HG03045 (cell line): ENCODE data around the gene NUDT19.
"Not testable (repeated sequence)": the region's sequence is repeated elsewhere in the genome, so short reads cannot be mapped to it uniquely, and the experiment has no call there.

ENCODE experiments used
- ATAC-seq: cut with Tn5 transposase; IDR thresholded peaks from one replicate; pipeline ENCODE4 v1.9.1; 2021; ENCODE audit warnings: mild to moderate bottlenecking, moderate library complexity; ENCODE audit not compliant: unreplicated experiment

The NUDT19 gene

GRCh38 chr19:32691291-32691951 lies at the start of gene NUDT19:
Gene NUDT19, plus strand, starts transcription at chr19:32691821. Its CDS starts 140 bp downstream, at chr19:32691961.
- ATAC-seq, result peak; percentile 93

GRCh38 chr19:32642771-32643170 lies 48.9 kb upstream of the NUDT19 start:
- ATAC-seq, result no peak

- no peak for ATAC-seq
Measured at GRCh38 chr19:32646556-32646955, 45.1 kb upstream of the NUDT19 start.

GRCh38 chr19:32647361-32647760 lies 44.3 kb upstream of the NUDT19 start:
- no peak for ATAC-seq

GRCh38 chr19:32649751-32650150 lies 41.9 kb upstream of the NUDT19 start:
- no peak for ATAC-seq

- ATAC-seq, result no peak
Measured at GRCh38 chr19:32650671-32651070, 41.0 kb upstream of the NUDT19 start.

GRCh38 chr19:32651729-32652140 lies 39.9 kb upstream of the NUDT19 start:
- no peak for ATAC-seq

GRCh38 chr19:32652331-32652730 lies 39.3 kb upstream of the NUDT19 start:
- ATAC-seq, result not testable (repeated sequence)

- no peak for ATAC-seq
Measured at GRCh38 chr19:32652894-32653598, 38.6 kb upstream of the NUDT19 start.

- ATAC-seq, result no peak
Measured at GRCh38 chr19:32653599-32653915, 38.1 kb upstream of the NUDT19 start.

GRCh38 chr19:32656379-32656778 lies 35.2 kb upstream of the NUDT19 start:
- not testable (repeated sequence) for ATAC-seq

GRCh38 chr19:32658075-32658474 lies 33.5 kb upstream of the NUDT19 start:
- ATAC-seq, result no peak

- ATAC-seq, result no peak
Measured at GRCh38 chr19:32658527-32658926, 33.1 kb upstream of the NUDT19 start.

GRCh38 chr19:32661318-32661717 lies 30.3 kb upstream of the NUDT19 start:
- no peak for ATAC-seq

GRCh38 chr19:32662186-32662585 lies 29.4 kb upstream of the NUDT19 start:
- ATAC-seq, result no peak

GRCh38 chr19:32666084-32666483 lies 25.5 kb upstream of the NUDT19 start:
- no peak for ATAC-seq

- no peak for ATAC-seq
Measured at GRCh38 chr19:32669310-32669709, 22.3 kb upstream of the NUDT19 start.

GRCh38 chr19:32671883-32672593 lies 19.6 kb upstream of the NUDT19 start:
- no peak for ATAC-seq

GRCh38 chr19:32672841-32673240 lies 18.8 kb upstream of the NUDT19 start:
- no peak for ATAC-seq

GRCh38 chr19:32673573-32673972 lies 18.0 kb upstream of the NUDT19 start:
- no peak for ATAC-seq

- no peak for ATAC-seq
Measured at GRCh38 chr19:32674153-32674930, 17.3 kb upstream of the NUDT19 start.
